B cell (primary cell): ENCODE measurements around the gene PRAC2. TPM values are rescaled to one million over a fixed set of nuclear protein-coding genes. Genes with fewer than 3 reads are reported as not detected.

Source experiments
- ATAC-seq: fragments of 200-7000 bp; cut with Tn5 transposase; one replicate; pipeline ENCODE4 v1.10.0; 2021; ENCODE audit warnings: low read depth, mild to moderate bottlenecking, moderate number of reproducible peaks, moderate library complexity
- CTCF ChIA-PET: fragments of 350-600 bp; sonication (Branson Sonifier 250); formaldehyde crosslinking; loops from one replicate; lab custom pipeline; 2021; ENCODE audit warnings: antibody characterized with exemption, inconsistent platforms; lab: Charles Lee
- POLR2A ChIA-PET: fragments of 350-600 bp; sonication (Branson Sonifier 250); formaldehyde crosslinking; loops from one replicate; lab custom pipeline; 2021; ENCODE audit warnings: antibody characterized with exemption; lab: Charles Lee
- DNase-seq: peaks from one replicate; pipeline ENCODE4 v3.0.0; 2013
- H2AFZ ChIP-seq: 2 replicates; pipeline ENCODE4 v1.6.1; 2012; ENCODE audit warnings: mild to moderate bottlenecking, low read depth, low read length; ENCODE audit not compliant: insufficient read depth, poor library complexity, severe bottlenecking
- H3K27ac ChIP-seq, 2 donors: 1 replicate in 1 of 2; 2 replicates in 1 of 2; pipeline ENCODE4 v1.5.1; 2012 to 2013; ENCODE audit warnings: low read length in 2 of 2, mild to moderate bottlenecking in 2 of 2, moderate library complexity in 1 of 2
- H3K27me3 ChIP-seq, 4 experiments: fragments of 200-600 bp in 1 of 4; sonication (generic) in 1 of 4; replicated peaks in 1 of 4; 1 replicate in 2 of 4; 2 replicates in 2 of 4; pipeline versions ENCODE4 v1.6.1 to v1.7.0; 2013 to 2016; ENCODE audit warnings: low read length in 3 of 4, mild to moderate bottlenecking in 2 of 4, mixed read lengths in 1 of 4, moderate library complexity in 1 of 4; ENCODE audit not compliant: insufficient read depth in 4 of 4, control insufficient read depth in 3 of 4; ENCODE audit errors: control extremely low read depth in 1 of 4
- H3K36me3 ChIP-seq, 2 experiments: replicated peaks in 1 of 2; 1 replicate in 1 of 2; 2 replicates in 1 of 2; pipeline versions ENCODE4 v1.6.1 to v1.7.1; 2013; ENCODE audit warnings: low read length in 1 of 2; ENCODE audit not compliant: insufficient read depth in 2 of 2, control insufficient read depth in 1 of 2; ENCODE audit errors: control extremely low read depth in 1 of 2, extremely low read depth in 1 of 2
- H3K4me1 ChIP-seq, 2 donors: fragments of 200-600 bp in 1 of 2; sonication (generic) in 1 of 2; 1 replicate in 1 of 2; 2 replicates in 1 of 2; pipeline versions ENCODE4 v1.5.1 to v1.6.1; 2013 to 2017; ENCODE audit warnings: low read length in 2 of 2; ENCODE audit not compliant: control insufficient read depth in 2 of 2, insufficient read depth in 2 of 2
- H3K4me2 ChIP-seq: replicated peaks from 2 replicates; pipeline ENCODE3; 2012; ENCODE audit warnings: mild to moderate bottlenecking, low read depth, low read length; ENCODE audit not compliant: poor library complexity, severe bottlenecking
- H3K4me3 ChIP-seq, 5 experiments: fragments of 200-600 bp in 1 of 5; sonication (generic) in 1 of 5; 1 replicate in 3 of 5; 2 replicates in 2 of 5; pipeline versions ENCODE4 v1.5.1 to v1.7.0; 2011 to 2016; ENCODE audit warnings: low read length in 4 of 5, mild to moderate bottlenecking in 4 of 5, low read depth in 2 of 5, control low read depth in 1 of 5, moderate library complexity in 1 of 5; ENCODE audit not compliant: insufficient read depth in 1 of 5; ENCODE audit errors: control extremely low read depth in 1 of 5, extremely low read depth in 1 of 5
- H3K79me2 ChIP-seq: fragments of 200-600 bp; sonication (generic); one replicate; pipeline ENCODE4 v1.6.0; 2016; ENCODE audit warnings: low read length; ENCODE audit not compliant: control insufficient read depth, insufficient read depth
- H3K9ac ChIP-seq: fragments of 200-600 bp; sonication (generic); 2 replicates; pipeline ENCODE4 v1.6.1; 2017; ENCODE audit warnings: mild to moderate bottlenecking, low read length, moderate library complexity
- H3K9me3 ChIP-seq, 3 donors: one replicate each; pipeline versions ENCODE4 v1.6.1 to v1.7.1; 2013; ENCODE audit warnings: low read length in 2 of 3; ENCODE audit not compliant: control insufficient read depth in 2 of 3, insufficient read depth in 1 of 3; ENCODE audit errors: control extremely low read depth in 1 of 3
- H4K20me1 ChIP-seq: 2 replicates; pipeline ENCODE4 v1.6.0; 2012; ENCODE audit warnings: mild to moderate bottlenecking, low read length; ENCODE audit not compliant: insufficient read depth, control insufficient read depth, poor library complexity, severe bottlenecking
- H3K27ac Mint-ChIP-seq: one replicate; pipeline ENCODE4 v1.8.0; 2021; ENCODE audit warnings: mixed read lengths
- H3K27me3 Mint-ChIP-seq: one replicate; pipeline ENCODE4 v1.8.0; 2021; ENCODE audit warnings: mixed read lengths
- H3K4me1 Mint-ChIP-seq: one replicate; pipeline ENCODE4 v1.8.0; 2021; ENCODE audit warnings: mixed read lengths
- H3K4me3 Mint-ChIP-seq: one replicate; pipeline ENCODE4 v1.8.0; 2021; ENCODE audit warnings: mixed read lengths
- H3K9me3 Mint-ChIP-seq: one replicate; pipeline ENCODE4 v1.8.0; 2022; ENCODE audit warnings: mixed read lengths; ENCODE audit not compliant: insufficient read depth
- EZH2 ChIP-seq: IDR thresholded peaks from 2 replicates; pipeline ENCODE4 v1.6.1; 2012; ENCODE audit warnings: borderline replicate concordance, low read depth, mild to moderate bottlenecking, moderate library complexity, low read length; ENCODE audit not compliant: insufficient read depth, poor library complexity, severe bottlenecking
- WGBS: methylation state at CpG from one replicate; pipeline ENCODE4 v1.1.5; 2013; ENCODE audit warnings: missing lambda C conversion rate; ENCODE audit not compliant: insufficient coverage; 5-methylcytosine and 5-hydroxymethylcytosine counted together
- intact Hi-C: fragments of 100-400 bp; cut with micrococcal nuclease; formaldehyde crosslinking; loops from one replicate; pipeline ENCODE4 v1.10.0; 2022
- polyA plus RNA-seq: library from polyadenylated mRNA; depleted of rRNA; stranded (reverse); fragments of >200 nt; gene quantifications from 2 replicates; pipeline ENCODE4 v1.2.3, GENCODE V29; 2012
- total RNA-seq, 2 donors: library from RNA; stranded (reverse); fragments of 120-200 nt in 1 of 2; gene quantifications; 1 replicate in 1 of 2; 2 replicates in 1 of 2; pipeline versions ENCODE4 v1.2.3 to v1.2.4, GENCODE V29; 2013 to 2022
- TF ChIP-seq, protein P1 (sequence below): fragments of 200-600 bp; IDR thresholded peaks from one replicate; pipeline ENCODE4 v1.8.0; 2022; ENCODE audit warnings: antibody characterized with exemption, mild to moderate bottlenecking

The PRAC2 gene
- total and polyA plus RNA-seq, 2 donors (not counting 1 experiment from before 2014, with no cell fraction given) = not detected

DNA sequence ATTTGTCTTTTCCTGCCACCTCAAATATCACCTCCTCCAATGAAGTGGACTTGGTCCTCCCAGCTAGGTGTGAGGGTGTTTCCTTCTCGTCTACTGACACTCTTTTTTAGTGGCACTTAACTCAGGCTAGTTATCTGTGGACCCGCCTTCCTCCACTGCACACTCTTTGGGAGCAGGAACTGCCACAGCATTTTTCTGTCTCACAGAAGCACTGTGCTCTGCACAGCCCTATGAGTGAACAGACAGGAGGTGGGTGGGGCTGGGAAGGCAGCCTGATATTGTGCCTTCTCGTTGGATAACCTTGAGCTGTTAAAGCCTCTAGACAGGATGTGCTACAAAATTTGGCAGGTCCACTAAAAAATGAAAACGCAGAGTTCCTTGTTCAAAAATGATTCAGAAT lies 37.4 kb downstream of the PRAC2 start:
- intact Hi-C loops = no loop called here
- Histone ChIP-seq H4K20me1 (no peaks in the 10 kb centered on the region), H3K27ac (no peak overlapping the region), H2AFZ (no peak overlapping the region), H3K9ac (no peak overlapping the region), H3K79me2 (no peaks in the 10 kb centered on the region), H3K9me3 (peaks cover 0 to 3% (median 0%) of the 10 kb centered on the region in 3 donors), H3K36me3 (no peaks in the 10 kb centered on the region), H3K4me1 (peaks cover 1 to 3% of the 10 kb centered on the region in 2 donors), H3K27me3 (peaks cover 0 to 50% (median 24%) of the 10 kb centered on the region in 4 experiments), H3K4me2 (no peak overlapping the region), H3K4me3 (no peak overlapping the region)
- TF ChIP-seq EZH2 = no peak
- TF ChIP-seq, protein P1, sequence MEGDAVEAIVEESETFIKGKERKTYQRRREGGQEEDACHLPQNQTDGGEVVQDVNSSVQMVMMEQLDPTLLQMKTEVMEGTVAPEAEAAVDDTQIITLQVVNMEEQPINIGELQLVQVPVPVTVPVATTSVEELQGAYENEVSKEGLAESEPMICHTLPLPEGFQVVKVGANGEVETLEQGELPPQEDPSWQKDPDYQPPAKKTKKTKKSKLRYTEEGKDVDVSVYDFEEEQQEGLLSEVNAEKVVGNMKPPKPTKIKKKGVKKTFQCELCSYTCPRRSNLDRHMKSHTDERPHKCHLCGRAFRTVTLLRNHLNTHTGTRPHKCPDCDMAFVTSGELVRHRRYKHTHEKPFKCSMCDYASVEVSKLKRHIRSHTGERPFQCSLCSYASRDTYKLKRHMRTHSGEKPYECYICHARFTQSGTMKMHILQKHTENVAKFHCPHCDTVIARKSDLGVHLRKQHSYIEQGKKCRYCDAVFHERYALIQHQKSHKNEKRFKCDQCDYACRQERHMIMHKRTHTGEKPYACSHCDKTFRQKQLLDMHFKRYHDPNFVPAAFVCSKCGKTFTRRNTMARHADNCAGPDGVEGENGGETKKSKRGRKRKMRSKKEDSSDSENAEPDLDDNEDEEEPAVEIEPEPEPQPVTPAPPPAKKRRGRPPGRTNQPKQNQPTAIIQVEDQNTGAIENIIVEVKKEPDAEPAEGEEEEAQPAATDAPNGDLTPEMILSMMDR = no peak
- Mint-ChIP-seq H3K9me3 (no peaks in the 10 kb centered on the region), H3K4me3 (no peak overlapping the region), H3K4me1 (peaks cover 7% of the 10 kb centered on the region), H3K27ac (no peak overlapping the region), H3K27me3 (peaks cover 73% of the 10 kb centered on the region)
- 55% methylated on average over 2 of the region's 4 CpGs for WGBS
- ChIA-PET CTCF (no interaction called here), POLR2A (no interaction called here)
- DNase-seq = no peak
- no peak for ATAC-seq

DNA sequence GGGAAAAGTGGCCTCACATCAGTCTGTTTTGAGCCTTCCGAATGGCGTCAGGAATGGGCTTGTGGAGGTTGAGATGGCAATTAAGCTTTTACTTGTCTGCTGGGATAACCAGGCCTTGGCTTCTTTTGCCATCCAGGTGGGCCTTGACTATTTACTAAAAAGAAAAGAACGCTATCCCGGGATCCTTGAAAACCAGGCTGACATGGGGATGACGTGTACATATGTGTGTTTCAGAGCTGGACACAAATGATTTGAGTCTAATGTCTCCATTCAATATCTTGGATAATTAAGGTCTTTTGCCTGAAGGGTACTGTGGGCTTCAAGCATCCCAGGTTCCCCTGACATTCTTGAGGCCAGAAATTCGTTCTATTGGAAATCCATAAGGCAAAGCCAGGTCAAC lies 38.1 kb downstream of the PRAC2 start:
- H3K79me2 ChIP-seq = no peaks in the 10 kb centered on the region

More for the DNA sequence above, 38.1 kb downstream of the PRAC2 start:
- Histone ChIP-seq H2AFZ (no peak overlapping the region), H3K4me1 (no peaks in the 10 kb centered on the region), H3K4me3 (no peak overlapping the region), H3K36me3 (no peaks in the 10 kb centered on the region), H3K9ac (no peak overlapping the region), H3K9me3 (peaks cover 0 to 3% (median 0%) of the 10 kb centered on the region in 3 donors), H3K27ac (no peak overlapping the region), H3K4me2 (no peak overlapping the region), H3K27me3 (peaks cover 0 to 45% (median 17%) of the 10 kb centered on the region in 4 experiments), H4K20me1 (no peaks in the 10 kb centered on the region)
- Mint-ChIP-seq H3K4me1 (peaks cover 5% of the 10 kb centered on the region), H3K4me3 (no peak overlapping the region), H3K27ac (no peak overlapping the region), H3K9me3 (no peaks in the 10 kb centered on the region), H3K27me3 (peaks cover 67% of the 10 kb centered on the region)
- TF ChIP-seq, protein P1 = no peak
- no peak for TF ChIP-seq EZH2
- WGBS = 88% methylated on average over 3 of the region's 6 CpGs
- ChIA-PET CTCF (no interaction called here), POLR2A (no interaction called here)
- intact Hi-C loops = no loop called here
- no peak for ATAC-seq
- DNase-seq = no peak
